AG04449 (cell line): Measurements from ENCODE around the gene MPHOSPH8.
A peak's percentile ranks its signal among the peaks of the same experiment; 100 is the strongest.

Source experiments
- CTCF ChIA-PET: fragments of 350-600 bp; formaldehyde crosslinking; extraction: SDS; loops from one replicate; lab custom pipeline; 2021; ENCODE audit warnings: antibody characterized with exemption; lab: Yijun Ruan, JAX
- POLR2A ChIA-PET: fragments of 400-600, 350-600 bp; formaldehyde crosslinking; extraction: SDS; loops from one replicate; lab custom pipeline; 2020; ENCODE audit warnings: antibody characterized with exemption, inconsistent platforms; lab: Yijun Ruan, JAX
- DNase-seq: peaks from one replicate; pipeline ENCODE4 v3.0.0-alpha.2; 2010; ENCODE audit warnings: low read depth, low spot score
- H3K4me3 ChIP-seq: 2 replicates; pipeline ENCODE4 v1.5.1; 2011; ENCODE audit warnings: low read depth, mild to moderate bottlenecking, control low read depth, low read length
- CTCF ChIP-seq: IDR thresholded peaks from one replicate; pipeline ENCODE4 v1.5.1; 2011; ENCODE audit warnings: mild to moderate bottlenecking, moderate library complexity, low read length, control low read depth, inconsistent platforms; ENCODE audit not compliant: insufficient read depth; ENCODE audit errors: missing control alignments

MPHOSPH8 gene

GRCh38 chr13:19592657-19593180, 40.7 kb upstream of the MPHOSPH8 start:
- POLR2A ChIA-PET: no interaction called here
- CTCF ChIA-PET: interaction anchor here (1.1 kb wide), 1 partner anchor 25 kb away, joined by 4 read pairs; no protein-coding TSS in a partner anchor

GRCh38 chr13:19596086-19596485, 37.4 kb upstream of the MPHOSPH8 start:
- ChIA-PET POLR2A (no interaction called here), CTCF (no interaction called here)
- DNase-seq: no peak
- H3K4me3 ChIP-seq: no peak overlapping the region
- TF ChIP-seq CTCF: no peak

More at GRCh38 chr13:19592657-19593180, 40.7 kb upstream of the MPHOSPH8 start:
- no peak overlapping the region for H3K4me3 ChIP-seq
- no peak for DNase-seq
- no peak for TF ChIP-seq CTCF

- TF ChIP-seq CTCF: no peak
- no peak for DNase-seq
- ChIA-PET POLR2A (no interaction called here), CTCF (interaction anchor here (0.9 kb wide), 1 partner anchor 9 kb away, joined by 4 read pairs; no protein-coding TSS in a partner anchor)
- H3K4me3 ChIP-seq: no peak overlapping the region
Observed at GRCh38 chr13:19596960-19597361, 36.5 kb upstream of the MPHOSPH8 start.

- ChIA-PET POLR2A (no interaction called here), CTCF (interaction anchor here (0.9 kb wide), 1 partner anchor 10 kb away, joined by 4 read pairs; no protein-coding TSS in a partner anchor)
- TF ChIP-seq CTCF: no peak
- H3K4me3 ChIP-seq: no peak overlapping the region
- DNase-seq: no peak
Observed at GRCh38 chr13:19597523-19597922, 35.9 kb upstream of the MPHOSPH8 start.

GRCh38 chr13:19601749-19602725, 31.4 kb upstream of the MPHOSPH8 start:
- DNase-seq: no peak
- H3K4me3 ChIP-seq: peak overlapping the region; percentile 58
- ChIA-PET CTCF (interaction anchor here (1.1 kb wide), 1 partner anchor 17 kb away, joined by 3 read pairs; no protein-coding TSS in a partner anchor), POLR2A (interaction anchor here (0.6 kb wide), 1 partner anchor 39 kb away, joined by 3 read pairs; no protein-coding TSS in a partner anchor)
- peak; percentile 29 for TF ChIP-seq CTCF

GRCh38 chr13:19604306-19604705, 29.2 kb upstream of the MPHOSPH8 start:
- ChIA-PET POLR2A (no interaction called here), CTCF (no interaction called here)
- no peak for TF ChIP-seq CTCF
- H3K4me3 ChIP-seq: no peak overlapping the region
- DNase-seq: no peak
